SK-N-SH treated with all-trans-retinoic acid at 6 μM for 48 hours (cell line): ENCODE measurements around the gene C11orf58.

Source experiments
- ATAC-seq: fragments of 200-7000 bp; cut with Tn5 transposase; 3 replicates; pipeline ENCODE4 v1.9.1; 2020; ENCODE audit warnings: mild to moderate bottlenecking, moderate library complexity
- ARNTL ChIP-seq: fragments of 450-650 bp; formaldehyde crosslinking; IDR thresholded peaks from 2 replicates; pipeline ENCODE4 v1.5.0; 2020; ENCODE audit warnings: low read depth, mild to moderate bottlenecking, moderate library complexity, borderline replicate concordance
- BACH2 ChIP-seq: fragments of 250-450 bp; sonication (Bioruptor Pico); IDR thresholded peaks from 2 replicates; pipeline ENCODE4 v1.9.0; 2021; ENCODE audit warnings: mild to moderate bottlenecking, borderline replicate concordance
- ESRRG ChIP-seq: fragments of 250-450 bp; sonication (Bioruptor Pico); IDR thresholded peaks from 2 replicates; pipeline ENCODE4 v1.6.1; 2021; ENCODE audit warnings: mild to moderate bottlenecking
- GLIS3 ChIP-seq: fragments of 250-450 bp; sonication (Bioruptor Pico); IDR thresholded peaks from 2 replicates; pipeline ENCODE4 v1.5.0; 2020; ENCODE audit warnings: mild to moderate bottlenecking, moderate library complexity
- OSR1 ChIP-seq: fragments of 250-450 bp; sonication (Bioruptor Pico); IDR thresholded peaks from 2 replicates; pipeline ENCODE4 v1.8.0; 2022; ENCODE audit warnings: moderate library complexity, mild to moderate bottlenecking, inconsistent platforms
- PPARA ChIP-seq: fragments of 250-450 bp; sonication (Bioruptor Pico); IDR thresholded peaks from 2 replicates; pipeline ENCODE4 v1.5.0; 2020; ENCODE audit warnings: mild to moderate bottlenecking, borderline replicate concordance
- RARB ChIP-seq: fragments of 250-450 bp; sonication (Bioruptor Pico); IDR thresholded peaks from 2 replicates; pipeline ENCODE4 v1.8.0; 2021; ENCODE audit warnings: mild to moderate bottlenecking, moderate library complexity
- SNAI2 ChIP-seq: fragments of 250-450 bp; sonication (Bioruptor Pico); IDR thresholded peaks from 2 replicates; pipeline ENCODE4 v1.5.0; 2020; ENCODE audit warnings: mild to moderate bottlenecking, moderate library complexity
- TCF4 ChIP-seq: fragments of 250-450 bp; sonication (Bioruptor Pico); IDR thresholded peaks from 2 replicates; pipeline ENCODE4 v1.8.0; 2021; ENCODE audit warnings: mild to moderate bottlenecking, moderate library complexity, borderline replicate concordance
- ZC3H10 ChIP-seq: fragments of 250-450 bp; sonication (Bioruptor Pico); IDR thresholded peaks from 2 replicates; pipeline ENCODE4 v1.5.1; 2021; ENCODE audit warnings: mild to moderate bottlenecking, moderate library complexity
- ZFP3 ChIP-seq: fragments of 250-450 bp; sonication (Bioruptor Pico); IDR thresholded peaks from 2 replicates; pipeline ENCODE4 v1.5.0; 2020; ENCODE audit warnings: mild to moderate bottlenecking, moderate library complexity
- ZFP30 ChIP-seq: fragments of 450-650 bp; formaldehyde crosslinking; IDR thresholded peaks from 2 replicates; pipeline ENCODE4 v1.5.0; 2022; ENCODE audit warnings: mild to moderate bottlenecking, moderate library complexity
- ZNF565 ChIP-seq: fragments of 450-650 bp; formaldehyde crosslinking; conservative IDR thresholded peaks from 2 replicates; pipeline ENCODE4 v1.5.0; 2020; ENCODE audit warnings: low read depth, mild to moderate bottlenecking, moderate library complexity
- ZNF70 ChIP-seq: fragments of 450-650 bp; formaldehyde crosslinking; IDR thresholded peaks from 2 replicates; pipeline ENCODE4 v1.5.0; 2020; ENCODE audit warnings: mild to moderate bottlenecking, moderate library complexity
- ZNF8 ChIP-seq: fragments of 450-650 bp; formaldehyde crosslinking; IDR thresholded peaks from 2 replicates; pipeline ENCODE4 v1.5.0; 2020; ENCODE audit warnings: mild to moderate bottlenecking, moderate library complexity
- TF ChIP-seq, protein P1 (sequence below): fragments of 250-450 bp; sonication (Bioruptor Pico); IDR thresholded peaks from 2 replicates; pipeline ENCODE4 v1.8.0; 2020; ENCODE audit warnings: mild to moderate bottlenecking, moderate library complexity, borderline replicate concordance
- TF ChIP-seq, protein P2 (sequence below): fragments of 250-450 bp; sonication (Bioruptor Pico); IDR thresholded peaks from 2 replicates; pipeline ENCODE4 v1.5.0; 2020; ENCODE audit warnings: mild to moderate bottlenecking, moderate library complexity
- TF ChIP-seq, protein P3 (sequence below): fragments of 250-450 bp; sonication (Bioruptor Pico); IDR thresholded peaks from 2 replicates; pipeline ENCODE4 v1.8.0; 2021; ENCODE audit warnings: low read depth, mild to moderate bottlenecking, moderate library complexity, borderline replicate concordance
- TF ChIP-seq, protein P4 (sequence below): fragments of 250-450 bp; sonication (Bioruptor Pico); IDR thresholded peaks from 2 replicates; pipeline ENCODE4 v1.5.1; 2020; ENCODE audit warnings: low read depth, mild to moderate bottlenecking, moderate library complexity

The C11orf58 gene

DNA sequence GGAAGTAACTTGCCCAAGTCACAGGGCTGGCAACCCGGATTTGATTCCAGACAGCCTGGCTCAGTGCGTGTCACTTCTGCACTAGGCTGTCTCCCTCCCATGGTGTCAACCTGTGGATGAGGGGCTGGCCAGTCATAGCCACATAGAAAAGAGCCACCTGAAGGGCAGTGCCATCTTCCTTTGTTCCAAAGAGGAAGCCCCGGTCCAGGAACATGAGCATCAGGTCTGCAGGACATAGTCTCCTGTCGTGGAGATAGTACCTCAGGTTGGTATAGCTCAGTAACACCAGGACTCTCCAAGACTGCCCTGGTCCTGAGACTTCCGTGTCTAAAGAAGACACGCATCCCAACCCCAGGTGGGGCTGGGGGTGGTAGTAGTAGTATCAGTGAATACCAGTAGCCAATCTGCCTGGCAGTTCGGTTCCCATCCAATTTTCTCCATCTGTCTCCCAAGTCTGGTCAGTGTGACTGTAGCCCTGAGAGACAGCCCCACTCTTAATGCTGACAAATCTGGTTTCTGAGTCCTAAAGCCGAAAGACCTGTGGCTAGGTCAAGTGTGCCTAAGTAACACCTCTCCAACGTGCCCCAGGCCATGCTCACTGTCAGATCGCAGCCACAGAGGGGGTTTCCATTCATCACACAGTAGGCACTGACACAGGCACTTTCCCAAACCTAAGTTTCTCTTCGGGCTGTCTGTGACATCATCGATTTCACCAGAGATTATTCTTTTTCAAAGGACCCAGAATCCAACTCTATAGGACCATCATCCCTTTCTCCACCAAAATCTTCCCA lies 33.1 kb downstream of the C11orf58 start:
- TF ChIP-seq ZC3H10 (no peak), ZFP3 (CRISPR knock-in tag) (no peak), RARB (CRISPR knock-in tag) (no peak), PPARA (CRISPR knock-in tag) (no peak), BACH2 (no peak), ZNF565 (no peak), ZNF70 (CRISPR knock-in tag) (no peak), ESRRG (CRISPR knock-in tag) (no peak), TCF4 (CRISPR knock-in tag) (no peak), GLIS3 (no peak)
- TF ChIP-seq, protein P1, sequence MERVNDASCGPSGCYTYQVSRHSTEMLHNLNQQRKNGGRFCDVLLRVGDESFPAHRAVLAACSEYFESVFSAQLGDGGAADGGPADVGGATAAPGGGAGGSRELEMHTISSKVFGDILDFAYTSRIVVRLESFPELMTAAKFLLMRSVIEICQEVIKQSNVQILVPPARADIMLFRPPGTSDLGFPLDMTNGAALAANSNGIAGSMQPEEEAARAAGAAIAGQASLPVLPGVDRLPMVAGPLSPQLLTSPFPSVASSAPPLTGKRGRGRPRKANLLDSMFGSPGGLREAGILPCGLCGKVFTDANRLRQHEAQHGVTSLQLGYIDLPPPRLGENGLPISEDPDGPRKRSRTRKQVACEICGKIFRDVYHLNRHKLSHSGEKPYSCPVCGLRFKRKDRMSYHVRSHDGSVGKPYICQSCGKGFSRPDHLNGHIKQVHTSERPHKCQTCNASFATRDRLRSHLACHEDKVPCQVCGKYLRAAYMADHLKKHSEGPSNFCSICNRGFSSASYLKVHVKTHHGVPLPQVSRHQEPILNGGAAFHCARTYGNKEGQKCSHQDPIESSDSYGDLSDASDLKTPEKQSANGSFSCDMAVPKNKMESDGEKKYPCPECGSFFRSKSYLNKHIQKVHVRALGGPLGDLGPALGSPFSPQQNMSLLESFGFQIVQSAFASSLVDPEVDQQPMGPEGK (CRISPR knock-in tag), result no peak
- TF ChIP-seq, protein P2, sequence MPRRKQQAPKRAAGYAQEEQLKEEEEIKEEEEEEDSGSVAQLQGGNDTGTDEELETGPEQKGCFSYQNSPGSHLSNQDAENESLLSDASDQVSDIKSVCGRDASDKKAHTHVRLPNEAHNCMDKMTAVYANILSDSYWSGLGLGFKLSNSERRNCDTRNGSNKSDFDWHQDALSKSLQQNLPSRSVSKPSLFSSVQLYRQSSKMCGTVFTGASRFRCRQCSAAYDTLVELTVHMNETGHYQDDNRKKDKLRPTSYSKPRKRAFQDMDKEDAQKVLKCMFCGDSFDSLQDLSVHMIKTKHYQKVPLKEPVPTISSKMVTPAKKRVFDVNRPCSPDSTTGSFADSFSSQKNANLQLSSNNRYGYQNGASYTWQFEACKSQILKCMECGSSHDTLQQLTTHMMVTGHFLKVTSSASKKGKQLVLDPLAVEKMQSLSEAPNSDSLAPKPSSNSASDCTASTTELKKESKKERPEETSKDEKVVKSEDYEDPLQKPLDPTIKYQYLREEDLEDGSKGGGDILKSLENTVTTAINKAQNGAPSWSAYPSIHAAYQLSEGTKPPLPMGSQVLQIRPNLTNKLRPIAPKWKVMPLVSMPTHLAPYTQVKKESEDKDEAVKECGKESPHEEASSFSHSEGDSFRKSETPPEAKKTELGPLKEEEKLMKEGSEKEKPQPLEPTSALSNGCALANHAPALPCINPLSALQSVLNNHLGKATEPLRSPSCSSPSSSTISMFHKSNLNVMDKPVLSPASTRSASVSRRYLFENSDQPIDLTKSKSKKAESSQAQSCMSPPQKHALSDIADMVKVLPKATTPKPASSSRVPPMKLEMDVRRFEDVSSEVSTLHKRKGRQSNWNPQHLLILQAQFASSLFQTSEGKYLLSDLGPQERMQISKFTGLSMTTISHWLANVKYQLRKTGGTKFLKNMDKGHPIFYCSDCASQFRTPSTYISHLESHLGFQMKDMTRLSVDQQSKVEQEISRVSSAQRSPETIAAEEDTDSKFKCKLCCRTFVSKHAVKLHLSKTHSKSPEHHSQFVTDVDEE, result no peak
- TF ChIP-seq, protein P3, sequence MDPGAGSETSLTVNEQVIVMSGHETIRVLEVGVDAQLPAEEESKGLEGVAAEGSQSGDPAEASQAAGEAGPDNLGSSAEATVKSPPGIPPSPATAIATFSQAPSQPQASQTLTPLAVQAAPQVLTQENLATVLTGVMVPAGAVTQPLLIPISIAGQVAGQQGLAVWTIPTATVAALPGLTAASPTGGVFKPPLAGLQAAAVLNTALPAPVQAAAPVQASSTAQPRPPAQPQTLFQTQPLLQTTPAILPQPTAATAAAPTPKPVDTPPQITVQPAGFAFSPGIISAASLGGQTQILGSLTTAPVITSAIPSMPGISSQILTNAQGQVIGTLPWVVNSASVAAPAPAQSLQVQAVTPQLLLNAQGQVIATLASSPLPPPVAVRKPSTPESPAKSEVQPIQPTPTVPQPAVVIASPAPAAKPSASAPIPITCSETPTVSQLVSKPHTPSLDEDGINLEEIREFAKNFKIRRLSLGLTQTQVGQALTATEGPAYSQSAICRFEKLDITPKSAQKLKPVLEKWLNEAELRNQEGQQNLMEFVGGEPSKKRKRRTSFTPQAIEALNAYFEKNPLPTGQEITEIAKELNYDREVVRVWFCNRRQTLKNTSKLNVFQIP, result no peak
- ATAC-seq, result no peak

DNA sequence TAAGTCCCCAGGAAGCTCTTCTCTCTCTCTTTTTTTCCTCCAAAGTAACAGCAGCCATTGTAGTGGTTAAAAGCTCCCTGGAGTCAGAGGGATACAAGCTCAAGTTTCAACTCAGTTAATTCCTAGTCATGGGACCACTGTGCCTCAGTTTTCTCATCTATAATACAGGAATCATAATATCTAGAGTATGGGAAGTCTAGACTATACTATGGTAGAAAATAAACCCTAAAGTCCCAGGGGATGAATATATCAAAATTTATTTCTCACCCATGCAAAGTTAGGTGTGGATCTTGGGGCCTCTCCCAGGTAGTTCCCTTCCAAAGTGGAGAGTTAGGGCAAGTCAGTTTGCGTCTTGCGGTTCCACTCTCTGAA lies 33.7 kb downstream of the C11orf58 start:
- no peak for ATAC-seq
- TF ChIP-seq RARB (CRISPR knock-in tag), result no peak
- no peak for TF ChIP-seq ARNTL (CRISPR knock-in tag)
- TF ChIP-seq ZFP3 (CRISPR knock-in tag), result no peak
- no peak for TF ChIP-seq ZC3H10
- TF ChIP-seq PPARA (CRISPR knock-in tag), result no peak
- no peak for TF ChIP-seq ZNF8 (CRISPR knock-in tag)
- TF ChIP-seq TCF4 (CRISPR knock-in tag), result no peak
- TF ChIP-seq, protein P1 (CRISPR knock-in tag), result no peak
- no peak for TF ChIP-seq ESRRG (CRISPR knock-in tag)
- no peak for TF ChIP-seq GLIS3
- no peak for TF ChIP-seq ZNF70 (CRISPR knock-in tag)
- no peak for TF ChIP-seq ZFP30
- TF ChIP-seq, protein P4, sequence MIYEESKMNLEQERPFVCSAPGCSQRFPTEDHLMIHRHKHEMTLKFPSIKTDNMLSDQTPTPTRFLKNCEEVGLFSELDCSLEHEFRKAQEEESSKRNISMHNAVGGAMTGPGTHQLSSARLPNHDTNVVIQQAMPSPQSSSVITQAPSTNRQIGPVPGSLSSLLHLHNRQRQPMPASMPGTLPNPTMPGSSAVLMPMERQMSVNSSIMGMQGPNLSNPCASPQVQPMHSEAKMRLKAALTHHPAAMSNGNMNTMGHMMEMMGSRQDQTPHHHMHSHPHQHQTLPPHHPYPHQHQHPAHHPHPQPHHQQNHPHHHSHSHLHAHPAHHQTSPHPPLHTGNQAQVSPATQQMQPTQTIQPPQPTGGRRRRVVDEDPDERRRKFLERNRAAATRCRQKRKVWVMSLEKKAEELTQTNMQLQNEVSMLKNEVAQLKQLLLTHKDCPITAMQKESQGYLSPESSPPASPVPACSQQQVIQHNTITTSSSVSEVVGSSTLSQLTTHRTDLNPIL, result no peak
- TF ChIP-seq OSR1 (CRISPR knock-in tag), result no peak
- TF ChIP-seq, protein P2, result no peak
- TF ChIP-seq, protein P3, result no peak
- no peak for TF ChIP-seq SNAI2 (CRISPR knock-in tag)
- TF ChIP-seq ZNF565, result no peak
